ENCODE data around the gene PAFAH1B1. TPM values are rescaled to one million over a fixed set of nuclear protein-coding genes. Genes with fewer than 3 reads are reported as not detected.

PAFAH1B1 gene
- total and polyA plus RNA-seq, 4 donors: 14.0 to 44.1 (median 29.2) TPM

DNA sequence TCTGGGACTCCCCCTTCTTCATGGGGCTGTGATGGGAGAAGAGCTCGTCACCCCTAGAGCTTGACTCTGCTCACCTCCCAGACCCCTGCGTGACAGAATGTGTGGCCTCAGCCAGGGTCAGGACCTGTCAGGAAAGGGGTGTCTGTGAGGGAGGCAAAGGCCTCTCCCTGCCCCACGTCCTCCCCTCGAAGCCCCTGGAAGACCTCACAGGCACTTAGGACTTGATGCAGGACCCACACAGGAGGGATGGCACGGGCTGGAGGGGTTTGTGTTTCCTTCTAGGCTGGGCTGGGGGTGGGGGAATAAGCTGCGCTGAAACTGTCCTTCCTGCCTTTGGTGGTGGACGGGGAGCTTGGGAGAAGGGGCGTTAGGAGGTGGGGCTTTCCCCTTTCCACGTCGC is 129.2 kb downstream of the PAFAH1B1 start:
- H3K4me3 ChIP-seq (ENCODE audit: low read depth in 1 of 3, low read length in 3 of 3): no peak overlapping the region
- TF ChIP-seq, protein P1, sequence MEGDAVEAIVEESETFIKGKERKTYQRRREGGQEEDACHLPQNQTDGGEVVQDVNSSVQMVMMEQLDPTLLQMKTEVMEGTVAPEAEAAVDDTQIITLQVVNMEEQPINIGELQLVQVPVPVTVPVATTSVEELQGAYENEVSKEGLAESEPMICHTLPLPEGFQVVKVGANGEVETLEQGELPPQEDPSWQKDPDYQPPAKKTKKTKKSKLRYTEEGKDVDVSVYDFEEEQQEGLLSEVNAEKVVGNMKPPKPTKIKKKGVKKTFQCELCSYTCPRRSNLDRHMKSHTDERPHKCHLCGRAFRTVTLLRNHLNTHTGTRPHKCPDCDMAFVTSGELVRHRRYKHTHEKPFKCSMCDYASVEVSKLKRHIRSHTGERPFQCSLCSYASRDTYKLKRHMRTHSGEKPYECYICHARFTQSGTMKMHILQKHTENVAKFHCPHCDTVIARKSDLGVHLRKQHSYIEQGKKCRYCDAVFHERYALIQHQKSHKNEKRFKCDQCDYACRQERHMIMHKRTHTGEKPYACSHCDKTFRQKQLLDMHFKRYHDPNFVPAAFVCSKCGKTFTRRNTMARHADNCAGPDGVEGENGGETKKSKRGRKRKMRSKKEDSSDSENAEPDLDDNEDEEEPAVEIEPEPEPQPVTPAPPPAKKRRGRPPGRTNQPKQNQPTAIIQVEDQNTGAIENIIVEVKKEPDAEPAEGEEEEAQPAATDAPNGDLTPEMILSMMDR (IDR thresholded peaks at IDR 0.05; ENCODE audit: low read depth, low read length, missing input control): no peak
- no peak for TF ChIP-seq JUND (IDR thresholded peaks at IDR 0.05)
- DNase-seq (ENCODE audit: low spot score): no peak
- peaks cover 3 to 10% (median 6%) of the 10 kb centered on the region in 4 donors for H3K4me1 ChIP-seq (ENCODE audit: control insufficient read depth in 4 of 4, insufficient read depth in 4 of 4, low read length in 3 of 4)
- H3K9ac ChIP-seq (ENCODE audit: low read depth in 1 of 2, low read length in 2 of 2): no peak overlapping the region
- H3K27ac ChIP-seq (ENCODE audit: low read depth in 1 of 2, low read length in 2 of 2): no peak overlapping the region
- 56% methylated on average over 10 of the region's 10 CpGs for WGBS
- peaks cover 0 to 7% (median under 1%) of the 10 kb centered on the region in 4 donors for H3K27me3 ChIP-seq (ENCODE audit: control insufficient read depth in 4 of 4, insufficient read depth in 4 of 4, low read length in 3 of 4)
- no peaks in the 10 kb centered on the region for H3K9me3 ChIP-seq (ENCODE audit: control insufficient read depth in 4 of 4, low read length in 3 of 4)
- H3K36me3 ChIP-seq (ENCODE audit: control insufficient read depth in 4 of 4, insufficient read depth in 3 of 4, low read depth in 1 of 4, low read length in 3 of 4): no peaks in the 10 kb centered on the region

DNA sequence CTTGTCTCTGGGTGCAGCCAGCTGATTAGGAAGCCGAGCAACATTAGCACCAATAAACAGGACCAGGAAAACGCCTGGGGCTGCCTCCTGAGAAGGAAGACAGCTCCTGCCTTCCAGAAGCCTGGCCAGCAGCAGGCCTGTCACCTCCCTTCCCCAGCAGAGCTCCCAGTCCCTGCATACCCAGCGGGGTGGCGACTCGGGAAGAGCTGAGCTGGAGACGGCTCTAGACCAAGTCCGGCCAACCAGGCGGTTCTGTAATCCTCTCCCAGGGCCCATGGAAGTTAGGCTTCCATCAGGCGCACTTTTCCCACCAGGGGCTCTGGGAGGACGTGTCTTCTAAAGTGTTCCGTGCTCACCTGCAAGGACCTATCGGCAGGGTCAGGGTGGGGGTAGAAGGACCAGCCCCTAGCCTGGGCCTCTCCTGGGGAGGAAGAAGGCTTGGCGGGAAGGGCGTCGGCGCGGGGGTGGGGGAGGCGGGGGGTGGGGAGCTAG is 130.1 kb downstream of the PAFAH1B1 start:
- WGBS: 21% methylated on average over 18 of the region's 18 CpGs
- H3K4me3 ChIP-seq (ENCODE audit: low read depth in 1 of 3, low read length in 3 of 3): no peak overlapping the region
- DNase-seq (ENCODE audit: low spot score): no peak
- H3K27me3 ChIP-seq (ENCODE audit: control insufficient read depth in 4 of 4, insufficient read depth in 4 of 4, low read length in 3 of 4): peaks cover 0 to 7% (median under 1%) of the 10 kb centered on the region in 4 donors
- no peak overlapping the region for H3K9ac ChIP-seq (ENCODE audit: low read depth in 1 of 2, low read length in 2 of 2)
- H3K9me3 ChIP-seq (ENCODE audit: control insufficient read depth in 4 of 4, low read length in 3 of 4): no peaks in the 10 kb centered on the region
- H3K36me3 ChIP-seq (ENCODE audit: control insufficient read depth in 4 of 4, insufficient read depth in 3 of 4, low read depth in 1 of 4, low read length in 3 of 4): no peaks in the 10 kb centered on the region
- H3K4me1 ChIP-seq (ENCODE audit: control insufficient read depth in 4 of 4, insufficient read depth in 4 of 4, low read length in 3 of 4): peaks cover 3 to 10% (median 6%) of the 10 kb centered on the region in 4 donors
- no peak for TF ChIP-seq FOXA2 (IDR thresholded peaks at IDR 0.05)
- no peak for TF ChIP-seq HNF4A (conservative IDR thresholded peaks at IDR 0.05)
- TF ChIP-seq, protein P2, sequence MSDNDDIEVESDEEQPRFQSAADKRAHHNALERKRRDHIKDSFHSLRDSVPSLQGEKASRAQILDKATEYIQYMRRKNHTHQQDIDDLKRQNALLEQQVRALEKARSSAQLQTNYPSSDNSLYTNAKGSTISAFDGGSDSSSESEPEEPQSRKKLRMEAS (IDR thresholded peaks at IDR 0.05): no peak
- TF ChIP-seq, protein P3, sequence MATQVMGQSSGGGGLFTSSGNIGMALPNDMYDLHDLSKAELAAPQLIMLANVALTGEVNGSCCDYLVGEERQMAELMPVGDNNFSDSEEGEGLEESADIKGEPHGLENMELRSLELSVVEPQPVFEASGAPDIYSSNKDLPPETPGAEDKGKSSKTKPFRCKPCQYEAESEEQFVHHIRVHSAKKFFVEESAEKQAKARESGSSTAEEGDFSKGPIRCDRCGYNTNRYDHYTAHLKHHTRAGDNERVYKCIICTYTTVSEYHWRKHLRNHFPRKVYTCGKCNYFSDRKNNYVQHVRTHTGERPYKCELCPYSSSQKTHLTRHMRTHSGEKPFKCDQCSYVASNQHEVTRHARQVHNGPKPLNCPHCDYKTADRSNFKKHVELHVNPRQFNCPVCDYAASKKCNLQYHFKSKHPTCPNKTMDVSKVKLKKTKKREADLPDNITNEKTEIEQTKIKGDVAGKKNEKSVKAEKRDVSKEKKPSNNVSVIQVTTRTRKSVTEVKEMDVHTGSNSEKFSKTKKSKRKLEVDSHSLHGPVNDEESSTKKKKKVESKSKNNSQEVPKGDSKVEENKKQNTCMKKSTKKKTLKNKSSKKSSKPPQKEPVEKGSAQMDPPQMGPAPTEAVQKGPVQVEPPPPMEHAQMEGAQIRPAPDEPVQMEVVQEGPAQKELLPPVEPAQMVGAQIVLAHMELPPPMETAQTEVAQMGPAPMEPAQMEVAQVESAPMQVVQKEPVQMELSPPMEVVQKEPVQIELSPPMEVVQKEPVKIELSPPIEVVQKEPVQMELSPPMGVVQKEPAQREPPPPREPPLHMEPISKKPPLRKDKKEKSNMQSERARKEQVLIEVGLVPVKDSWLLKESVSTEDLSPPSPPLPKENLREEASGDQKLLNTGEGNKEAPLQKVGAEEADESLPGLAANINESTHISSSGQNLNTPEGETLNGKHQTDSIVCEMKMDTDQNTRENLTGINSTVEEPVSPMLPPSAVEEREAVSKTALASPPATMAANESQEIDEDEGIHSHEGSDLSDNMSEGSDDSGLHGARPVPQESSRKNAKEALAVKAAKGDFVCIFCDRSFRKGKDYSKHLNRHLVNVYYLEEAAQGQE (IDR thresholded peaks at IDR 0.05): no peak
- TF ChIP-seq HNF4G (IDR thresholded peaks at IDR 0.05): no peak
- no peak for TF ChIP-seq FOXA1 (IDR thresholded peaks at IDR 0.05)
- no peak for TF ChIP-seq TAF1 (conservative IDR thresholded peaks at IDR 0.05)
- TF ChIP-seq SP1 (IDR thresholded peaks at IDR 0.05): no peak
- TF ChIP-seq JUND (IDR thresholded peaks at IDR 0.05): no peak
- no peak for TF ChIP-seq EGR1 (IDR thresholded peaks at IDR 0.05; ENCODE audit: low read depth in 2 of 2)
- no peak for TF ChIP-seq GABPA (IDR thresholded peaks at IDR 0.05 in 1 of 2, conservative IDR thresholded peaks at IDR 0.05 in 1 of 2)
- no peak for TF ChIP-seq RXRA (IDR thresholded peaks at IDR 0.05)
- TF ChIP-seq, protein P1 (IDR thresholded peaks at IDR 0.05; ENCODE audit: low read depth, low read length, missing input control): no peak
- TF ChIP-seq RAD21 (IDR thresholded peaks at IDR 0.05): no peak
- TF ChIP-seq, protein P4, sequence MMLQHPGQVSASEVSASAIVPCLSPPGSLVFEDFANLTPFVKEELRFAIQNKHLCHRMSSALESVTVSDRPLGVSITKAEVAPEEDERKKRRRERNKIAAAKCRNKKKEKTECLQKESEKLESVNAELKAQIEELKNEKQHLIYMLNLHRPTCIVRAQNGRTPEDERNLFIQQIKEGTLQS (IDR thresholded peaks at IDR 0.05): no peak
- TF ChIP-seq, protein P5, sequence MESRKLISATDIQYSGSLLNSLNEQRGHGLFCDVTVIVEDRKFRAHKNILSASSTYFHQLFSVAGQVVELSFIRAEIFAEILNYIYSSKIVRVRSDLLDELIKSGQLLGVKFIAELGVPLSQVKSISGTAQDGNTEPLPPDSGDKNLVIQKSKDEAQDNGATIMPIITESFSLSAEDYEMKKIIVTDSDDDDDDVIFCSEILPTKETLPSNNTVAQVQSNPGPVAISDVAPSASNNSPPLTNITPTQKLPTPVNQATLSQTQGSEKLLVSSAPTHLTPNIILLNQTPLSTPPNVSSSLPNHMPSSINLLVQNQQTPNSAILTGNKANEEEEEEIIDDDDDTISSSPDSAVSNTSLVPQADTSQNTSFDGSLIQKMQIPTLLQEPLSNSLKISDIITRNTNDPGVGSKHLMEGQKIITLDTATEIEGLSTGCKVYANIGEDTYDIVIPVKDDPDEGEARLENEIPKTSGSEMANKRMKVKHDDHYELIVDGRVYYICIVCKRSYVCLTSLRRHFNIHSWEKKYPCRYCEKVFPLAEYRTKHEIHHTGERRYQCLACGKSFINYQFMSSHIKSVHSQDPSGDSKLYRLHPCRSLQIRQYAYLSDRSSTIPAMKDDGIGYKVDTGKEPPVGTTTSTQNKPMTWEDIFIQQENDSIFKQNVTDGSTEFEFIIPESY (IDR thresholded peaks at IDR 0.05): no peak
- no peak for TF ChIP-seq YY1 (IDR thresholded peaks at IDR 0.05)
- TF ChIP-seq NR2F2 (IDR thresholded peaks at IDR 0.05): no peak
- H3K27ac ChIP-seq (ENCODE audit: low read depth in 1 of 2, low read length in 2 of 2): no peak overlapping the region
